Neuron (in vitro differentiated cells): Measurements from ENCODE around the gene KRT3.

ENCODE experiments used
- H2AFZ ChIP-seq: one replicate; pipeline ENCODE4 v1.6.1; 2013; ENCODE audit warnings: low read depth, mild to moderate bottlenecking, inconsistent platforms, low read length, moderate library complexity
- H3K27me3 ChIP-seq: one replicate; pipeline ENCODE4 v1.6.1; 2013; ENCODE audit warnings: low read length; ENCODE audit not compliant: insufficient read depth
- H3K36me3 ChIP-seq: one replicate; pipeline ENCODE4 v1.6.1; 2013; ENCODE audit warnings: low read length; ENCODE audit not compliant: insufficient read depth
- H3K4me1 ChIP-seq: one replicate; pipeline ENCODE4 v1.6.1; 2013; ENCODE audit warnings: low read length; ENCODE audit not compliant: insufficient read depth
- H3K4me3 ChIP-seq: 2 replicates; pipeline ENCODE4 v1.5.1; 2013; ENCODE audit warnings: mild to moderate bottlenecking, low read length, moderate library complexity
- H3K9me3 ChIP-seq: one replicate; pipeline ENCODE4 v1.6.1; 2013; ENCODE audit warnings: low read length

Gene KRT3

GRCh38 chr12:52742822-52743457 is 53.0 kb downstream of the KRT3 start:
- Histone ChIP-seq H3K27me3 (no peaks in the 10 kb centered on the region), H2AFZ (no peak overlapping the region), H3K9me3 (no peaks in the 10 kb centered on the region), H3K36me3 (no peaks in the 10 kb centered on the region), H3K4me3 (no peak overlapping the region), H3K4me1 (no peaks in the 10 kb centered on the region)

GRCh38 chr12:52742196-52742580 is 53.7 kb downstream of the KRT3 start:
- H3K36me3 ChIP-seq: no peaks in the 10 kb centered on the region
- no peak overlapping the region for H2AFZ ChIP-seq
- no peaks in the 10 kb centered on the region for H3K4me1 ChIP-seq
- H3K27me3 ChIP-seq: no peaks in the 10 kb centered on the region
- no peaks in the 10 kb centered on the region for H3K9me3 ChIP-seq
- H3K4me3 ChIP-seq: no peak overlapping the region

GRCh38 chr12:52741375-52742195 is 54.3 kb downstream of the KRT3 start:
- Histone ChIP-seq H3K4me3 (no peak overlapping the region), H3K9me3 (no peaks in the 10 kb centered on the region), H2AFZ (no peak overlapping the region), H3K4me1 (no peaks in the 10 kb centered on the region), H3K27me3 (no peaks in the 10 kb centered on the region), H3K36me3 (no peaks in the 10 kb centered on the region)

- Histone ChIP-seq H3K4me1 (no peaks in the 10 kb centered on the region), H3K4me3 (no peak overlapping the region), H2AFZ (no peak overlapping the region), H3K36me3 (no peaks in the 10 kb centered on the region), H3K9me3 (no peaks in the 10 kb centered on the region), H3K27me3 (no peaks in the 10 kb centered on the region)
These were observed 55.3 kb downstream of the KRT3 start for GRCh38 chr12:52740584-52740983.

GRCh38 chr12:52739963-52740362 is 56.0 kb downstream of the KRT3 start:
- Histone ChIP-seq H3K4me3 (no peak overlapping the region), H3K9me3 (no peaks in the 10 kb centered on the region), H3K36me3 (no peaks in the 10 kb centered on the region), H2AFZ (no peak overlapping the region), H3K4me1 (no peaks in the 10 kb centered on the region), H3K27me3 (no peaks in the 10 kb centered on the region)
